ENCODE data around the gene ATMIN.

DNA sequence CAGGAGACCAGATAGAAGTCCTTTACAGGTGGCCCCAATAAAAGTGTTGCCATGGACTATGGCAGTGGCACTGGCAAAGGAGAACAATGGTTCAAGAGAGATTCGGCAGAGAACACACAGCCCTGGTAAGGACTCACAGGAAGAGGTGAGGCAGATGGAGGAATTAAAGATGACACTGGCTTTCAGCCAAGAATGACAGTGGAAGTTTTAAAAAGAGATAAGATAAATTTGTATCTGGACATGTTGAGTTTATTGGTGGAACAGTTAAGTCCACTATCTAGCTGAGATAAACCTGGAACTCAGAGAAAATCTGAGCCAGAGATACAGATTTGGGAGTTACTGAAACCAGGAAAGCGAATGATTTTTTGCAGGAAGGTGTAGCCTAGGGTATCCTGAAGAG is 49.1 kb upstream of the ATMIN start:
- TF ChIP-seq, protein P1, sequence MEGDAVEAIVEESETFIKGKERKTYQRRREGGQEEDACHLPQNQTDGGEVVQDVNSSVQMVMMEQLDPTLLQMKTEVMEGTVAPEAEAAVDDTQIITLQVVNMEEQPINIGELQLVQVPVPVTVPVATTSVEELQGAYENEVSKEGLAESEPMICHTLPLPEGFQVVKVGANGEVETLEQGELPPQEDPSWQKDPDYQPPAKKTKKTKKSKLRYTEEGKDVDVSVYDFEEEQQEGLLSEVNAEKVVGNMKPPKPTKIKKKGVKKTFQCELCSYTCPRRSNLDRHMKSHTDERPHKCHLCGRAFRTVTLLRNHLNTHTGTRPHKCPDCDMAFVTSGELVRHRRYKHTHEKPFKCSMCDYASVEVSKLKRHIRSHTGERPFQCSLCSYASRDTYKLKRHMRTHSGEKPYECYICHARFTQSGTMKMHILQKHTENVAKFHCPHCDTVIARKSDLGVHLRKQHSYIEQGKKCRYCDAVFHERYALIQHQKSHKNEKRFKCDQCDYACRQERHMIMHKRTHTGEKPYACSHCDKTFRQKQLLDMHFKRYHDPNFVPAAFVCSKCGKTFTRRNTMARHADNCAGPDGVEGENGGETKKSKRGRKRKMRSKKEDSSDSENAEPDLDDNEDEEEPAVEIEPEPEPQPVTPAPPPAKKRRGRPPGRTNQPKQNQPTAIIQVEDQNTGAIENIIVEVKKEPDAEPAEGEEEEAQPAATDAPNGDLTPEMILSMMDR (IDR thresholded peaks at IDR 0.05; ENCODE audit: insufficient read depth, low read depth, low read length) = no peak
- no peak for TF ChIP-seq EZH2 (IDR thresholded peaks at IDR 0.05; ENCODE audit: insufficient read depth, low read length)
